Astrocyte (in vitro differentiated cells and primary cell): ENCODE results near the gene ITPRIP. TPM values are rescaled to one million over a fixed set of nuclear protein-coding genes. Genes with fewer than 3 reads are reported as not detected.

ENCODE experiments used
- DNase-seq: peaks from one replicate; pipeline ENCODE4 v3.0.0-alpha.2; 2010; ENCODE audit warnings: low read depth
- FAIRE-seq: peaks from 2 replicates; lab custom pipeline; 2011; peaks lifted over from hg19 to GRCh38; lab: Jason Lieb, UNC
- H2AFZ ChIP-seq: 2 replicates; pipeline ENCODE4 v1.6.0; 2012; ENCODE audit warnings: low read depth, low read length, inconsistent platforms
- H3K27ac ChIP-seq: 2 replicates; pipeline ENCODE4 v1.5.1; 2011; ENCODE audit warnings: low read depth, low read length, inconsistent platforms
- H3K27me3 ChIP-seq: 2 replicates; pipeline ENCODE4 v1.6.0; 2011; ENCODE audit warnings: low read length, inconsistent platforms; ENCODE audit not compliant: insufficient read depth
- H3K36me3 ChIP-seq: 2 replicates; pipeline ENCODE4 v1.5.1; 2011; ENCODE audit warnings: low read length, inconsistent platforms; ENCODE audit not compliant: insufficient read depth
- H3K4me1 ChIP-seq: 2 replicates; pipeline ENCODE4 v1.5.1; 2011; ENCODE audit warnings: low read length, inconsistent platforms; ENCODE audit not compliant: insufficient read depth
- H3K4me2 ChIP-seq: 2 replicates; pipeline ENCODE4 v1.6.0; 2012; ENCODE audit warnings: low read length, inconsistent platforms
- H3K4me3 ChIP-seq: 2 replicates; pipeline ENCODE4 v1.5.1; 2011; ENCODE audit warnings: low read depth, mild to moderate bottlenecking, low read length, inconsistent platforms; ENCODE audit not compliant: insufficient read depth
- H3K79me2 ChIP-seq: 2 replicates; pipeline ENCODE4 v1.6.0; 2012; ENCODE audit warnings: mild to moderate bottlenecking, low read length, inconsistent platforms; ENCODE audit not compliant: insufficient read depth
- H3K9ac ChIP-seq: 2 replicates; pipeline ENCODE4 v1.6.0; 2012; ENCODE audit warnings: mild to moderate bottlenecking, low read length, inconsistent platforms
- H3K9me3 ChIP-seq: 2 replicates; pipeline ENCODE4 v1.5.1; 2012; ENCODE audit warnings: low read depth, mild to moderate bottlenecking, low read length, inconsistent platforms; ENCODE audit not compliant: insufficient read depth
- H4K20me1 ChIP-seq: 2 replicates; pipeline ENCODE4 v1.6.0; 2012; ENCODE audit warnings: low read length, inconsistent platforms; ENCODE audit not compliant: insufficient read depth
- H3K27ac Mint-ChIP-seq: one replicate; pipeline ENCODE4 v1.8.0; 2021; ENCODE audit warnings: mild to moderate bottlenecking, mixed read lengths; ENCODE audit not compliant: unreplicated experiment
- H3K27me3 Mint-ChIP-seq: one replicate; pipeline ENCODE4 v1.8.0; 2021; ENCODE audit warnings: low read depth, mixed read lengths; ENCODE audit not compliant: unreplicated experiment
- H3K36me3 Mint-ChIP-seq: one replicate; pipeline ENCODE4 v1.8.0; 2021; ENCODE audit warnings: low read depth, mixed read lengths; ENCODE audit not compliant: unreplicated experiment
- H3K4me1 Mint-ChIP-seq: one replicate; pipeline ENCODE4 v1.8.0; 2021; ENCODE audit warnings: low read depth, mixed read lengths; ENCODE audit not compliant: unreplicated experiment
- H3K4me3 Mint-ChIP-seq: one replicate; pipeline ENCODE4 v1.8.0; 2021; ENCODE audit warnings: mild to moderate bottlenecking, moderate library complexity, mixed read lengths; ENCODE audit not compliant: unreplicated experiment
- H3K9me3 Mint-ChIP-seq: one replicate; pipeline ENCODE4 v1.8.0; 2021; ENCODE audit warnings: mild to moderate bottlenecking, mixed read lengths; ENCODE audit not compliant: unreplicated experiment
- EZH2 ChIP-seq: IDR thresholded peaks from 2 replicates; pipeline ENCODE4 v1.6.1; 2012; ENCODE audit warnings: mild to moderate bottlenecking, low read length, inconsistent platforms; ENCODE audit not compliant: insufficient read depth
- total RNA-seq: library from RNA; stranded (reverse); gene quantifications from 2 replicates; pipeline ENCODE4 v1.2.1, GENCODE V29; 2021
- TF ChIP-seq, protein P1 (sequence below): IDR thresholded peaks from 2 replicates; pipeline ENCODE4 v1.5.1; 2011; ENCODE audit warnings: low read depth, mild to moderate bottlenecking, inconsistent platforms, low read length, moderate library complexity; ENCODE audit not compliant: insufficient read depth

Gene ITPRIP
- total RNA-seq, 1 donor from 2014 or later, result 21.9 TPM

DNA sequence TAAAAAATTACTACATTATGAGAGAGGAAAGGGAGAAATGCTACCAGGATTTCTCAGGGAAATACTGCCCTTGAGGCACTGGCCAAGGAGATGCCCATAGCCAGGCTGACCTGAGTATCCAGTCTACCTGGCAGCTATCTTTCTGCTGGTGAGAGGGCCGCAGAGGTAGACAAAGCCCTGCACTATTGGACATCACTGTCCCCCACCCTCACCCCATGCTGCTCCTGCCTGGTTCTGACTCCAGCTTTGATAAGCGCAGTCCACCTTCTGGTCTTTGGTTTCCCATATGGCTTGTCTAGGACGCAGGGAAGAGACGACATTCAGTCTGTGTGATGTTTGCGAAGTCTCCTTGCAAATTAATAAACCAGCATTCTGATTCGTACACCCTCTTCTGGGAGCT is 3.7 kb downstream of the ITPRIP start:
- Histone ChIP-seq H4K20me1 (peaks cover 74% of the 10 kb centered on the region), H3K36me3 (peaks cover 5% of the 10 kb centered on the region), H3K27ac (no peak overlapping the region), H3K4me3 (no peak overlapping the region), H3K27me3 (no peaks in the 10 kb centered on the region), H3K4me2 (peak overlapping the region; percentile 94), H3K9ac (peak overlapping the region; percentile 99), H2AFZ (no peak overlapping the region), H3K9me3 (no peaks in the 10 kb centered on the region), H3K79me2 (peaks cover 85% of the 10 kb centered on the region), H3K4me1 (peaks cover 72% of the 10 kb centered on the region)
- H3K27me3 Mint-ChIP-seq, result no peaks in the 10 kb centered on the region
- no peak overlapping the region for H3K4me3 Mint-ChIP-seq
- peak overlapping the region; percentile 12 for H3K27ac Mint-ChIP-seq
- TF ChIP-seq EZH2, result no peak
- TF ChIP-seq, protein P1, sequence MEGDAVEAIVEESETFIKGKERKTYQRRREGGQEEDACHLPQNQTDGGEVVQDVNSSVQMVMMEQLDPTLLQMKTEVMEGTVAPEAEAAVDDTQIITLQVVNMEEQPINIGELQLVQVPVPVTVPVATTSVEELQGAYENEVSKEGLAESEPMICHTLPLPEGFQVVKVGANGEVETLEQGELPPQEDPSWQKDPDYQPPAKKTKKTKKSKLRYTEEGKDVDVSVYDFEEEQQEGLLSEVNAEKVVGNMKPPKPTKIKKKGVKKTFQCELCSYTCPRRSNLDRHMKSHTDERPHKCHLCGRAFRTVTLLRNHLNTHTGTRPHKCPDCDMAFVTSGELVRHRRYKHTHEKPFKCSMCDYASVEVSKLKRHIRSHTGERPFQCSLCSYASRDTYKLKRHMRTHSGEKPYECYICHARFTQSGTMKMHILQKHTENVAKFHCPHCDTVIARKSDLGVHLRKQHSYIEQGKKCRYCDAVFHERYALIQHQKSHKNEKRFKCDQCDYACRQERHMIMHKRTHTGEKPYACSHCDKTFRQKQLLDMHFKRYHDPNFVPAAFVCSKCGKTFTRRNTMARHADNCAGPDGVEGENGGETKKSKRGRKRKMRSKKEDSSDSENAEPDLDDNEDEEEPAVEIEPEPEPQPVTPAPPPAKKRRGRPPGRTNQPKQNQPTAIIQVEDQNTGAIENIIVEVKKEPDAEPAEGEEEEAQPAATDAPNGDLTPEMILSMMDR, result no peak
- H3K9me3 Mint-ChIP-seq, result no peaks in the 10 kb centered on the region
- no peaks in the 10 kb centered on the region for H3K36me3 Mint-ChIP-seq
- no peak for DNase-seq
- H3K4me1 Mint-ChIP-seq, result peaks cover 44% of the 10 kb centered on the region
- no peak for FAIRE-seq

DNA sequence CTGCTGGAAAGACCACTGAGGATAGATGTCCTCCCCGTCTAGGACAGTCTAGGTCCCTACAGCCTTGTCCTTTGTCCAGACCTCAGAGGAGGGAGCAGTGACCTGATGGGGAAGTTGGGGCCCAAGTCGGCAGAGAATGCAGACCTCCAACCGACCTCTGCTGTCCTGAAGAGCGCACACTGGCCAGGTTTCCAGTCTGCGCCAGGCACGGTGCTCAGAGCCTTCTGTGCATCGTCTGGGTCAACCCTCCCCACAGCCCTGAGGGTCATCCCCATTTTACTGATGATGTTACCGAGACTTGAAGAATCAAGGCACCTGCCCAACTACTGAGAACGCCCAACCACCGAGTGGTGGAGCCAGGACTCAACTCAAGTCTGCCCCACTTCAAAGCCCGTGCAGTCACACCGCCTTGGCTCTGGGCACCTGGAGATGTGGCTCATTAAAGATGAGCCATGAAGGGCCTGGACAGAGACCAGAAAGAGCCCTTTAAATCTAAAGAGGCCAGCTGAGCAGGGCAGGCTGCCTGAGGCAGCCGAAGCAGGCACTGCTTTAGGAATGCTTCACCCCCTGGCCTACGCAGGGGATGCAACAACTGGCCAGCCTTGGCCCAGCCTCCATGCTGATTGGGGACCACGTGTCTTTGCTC is 4.4 kb downstream of the ITPRIP start:
- Histone ChIP-seq H3K4me2 (peak overlapping the region; percentile 87), H3K4me1 (peaks cover 73% of the 10 kb centered on the region), H3K27me3 (no peaks in the 10 kb centered on the region), H3K27ac (peak overlapping the region; percentile 99), H3K4me3 (no peak overlapping the region), H3K79me2 (peaks cover 90% of the 10 kb centered on the region), H4K20me1 (peaks cover 76% of the 10 kb centered on the region), H3K36me3 (peaks cover 5% of the 10 kb centered on the region), H2AFZ (no peak overlapping the region), H3K9ac (peak overlapping the region; percentile 95), H3K9me3 (no peaks in the 10 kb centered on the region)
- FAIRE-seq, result no peak
- TF ChIP-seq, protein P1, result no peak
- TF ChIP-seq EZH2, result no peak
- no peak overlapping the region for H3K27ac Mint-ChIP-seq
- DNase-seq, result no peak
- no peaks in the 10 kb centered on the region for H3K36me3 Mint-ChIP-seq
- H3K27me3 Mint-ChIP-seq, result no peaks in the 10 kb centered on the region
- H3K4me1 Mint-ChIP-seq, result peaks cover 45% of the 10 kb centered on the region
- no peak overlapping the region for H3K4me3 Mint-ChIP-seq
- no peaks in the 10 kb centered on the region for H3K9me3 Mint-ChIP-seq

DNA sequence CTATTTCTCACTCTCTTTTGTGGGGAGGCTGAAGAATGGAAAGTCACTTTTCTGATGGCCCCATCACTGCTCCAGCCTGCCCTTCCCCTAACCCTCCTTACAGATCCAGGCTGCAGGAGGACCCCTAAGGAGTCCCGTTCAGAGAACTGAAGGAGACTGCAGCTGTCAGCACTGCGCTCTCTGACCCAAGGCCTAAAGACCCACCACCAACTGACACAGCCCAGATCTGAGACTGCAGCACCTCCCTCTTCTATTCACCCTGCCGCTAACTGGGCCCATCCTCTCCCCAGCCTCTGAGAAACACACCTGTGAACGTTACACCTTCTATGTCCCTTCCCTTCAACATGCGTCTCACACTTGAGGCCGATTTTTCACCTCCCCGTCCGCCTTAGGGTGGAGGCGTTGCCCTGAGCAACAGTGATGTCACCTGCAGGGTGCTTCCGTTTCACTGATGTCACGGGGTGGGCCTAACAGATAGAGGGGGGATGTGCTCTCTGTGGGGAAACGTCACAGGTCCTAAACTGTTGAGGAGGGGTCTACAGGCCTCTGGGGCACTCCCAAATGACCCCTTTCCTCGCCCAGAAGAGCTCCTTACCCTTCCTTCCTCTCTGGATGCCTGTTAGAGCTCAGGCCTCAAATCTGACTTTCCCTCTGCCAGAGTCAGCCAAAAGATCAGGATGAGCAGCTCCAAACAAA is 5.1 kb downstream of the ITPRIP start:
- Histone ChIP-seq H3K9me3 (no peaks in the 10 kb centered on the region), H3K27ac (peak overlapping the region; percentile 99), H3K9ac (peak overlapping the region; percentile 95), H3K4me1 (peaks cover 79% of the 10 kb centered on the region), H2AFZ (no peak overlapping the region), H3K36me3 (peaks cover 5% of the 10 kb centered on the region), H4K20me1 (peaks cover 77% of the 10 kb centered on the region), H3K79me2 (peaks cover 92% of the 10 kb centered on the region), H3K4me3 (no peak overlapping the region), H3K27me3 (no peaks in the 10 kb centered on the region), H3K4me2 (peak overlapping the region; percentile 87)
- peak overlapping the region; percentile 91 for H3K27ac Mint-ChIP-seq
- H3K4me3 Mint-ChIP-seq, result no peak overlapping the region
- no peak for FAIRE-seq
- H3K9me3 Mint-ChIP-seq, result no peaks in the 10 kb centered on the region
- DNase-seq, result no peak
- no peak for TF ChIP-seq EZH2
- TF ChIP-seq, protein P1, result no peak
- no peaks in the 10 kb centered on the region for H3K36me3 Mint-ChIP-seq
- H3K4me1 Mint-ChIP-seq, result peaks cover 52% of the 10 kb centered on the region
- H3K27me3 Mint-ChIP-seq, result no peaks in the 10 kb centered on the region
